ENCODE data around the gene CHGA.

GRCh38 chr14:92934196-92935085, 11.5 kb downstream of the CHGA start:
- TF ChIP-seq CTCF (IDR thresholded peaks at IDR 0.05; ENCODE audit: borderline replicate concordance, extremely low read depth, low read length, poor library complexity, severe bottlenecking) (no peak), EZH2 (IDR thresholded peaks at IDR 0.05; ENCODE audit: borderline replicate concordance, low read depth, low read length, severe bottlenecking) (no peak)

All from DND-41 (cell line).